HT1080 (cell line): ENCODE results near the gene NSUN4. TPM values are rescaled to one million over a fixed set of nuclear protein-coding genes. Genes with fewer than 3 reads are reported as not detected.

Source experiments
- DNase-seq: peaks from one replicate; pipeline ENCODE4 v3.0.0-alpha.2; 2015; ENCODE audit warnings: low read depth
- total RNA-seq: library from RNA; depleted of rRNA; stranded (reverse); fragments of >200 nt; shearing (Covaris generic); gene quantifications from 2 replicates; pipeline ENCODE4 v1.2.3, GENCODE V29; 2014; rRNA removed

Gene NSUN4
- total RNA-seq, 1 experiment from 2014 or later, result 19.8 TPM

- DNase-seq, result no peak
Measured at GRCh38 chr1:46405197-46405555, 64.6 kb downstream of the NSUN4 start.

- no peak for DNase-seq
Measured at GRCh38 chr1:46405724-46406123, 65.1 kb downstream of the NSUN4 start.

- no peak for DNase-seq
Measured at GRCh38 chr1:46406881-46407608, 66.4 kb downstream of the NSUN4 start.

GRCh38 chr1:46407636-46408035, 67.0 kb downstream of the NSUN4 start:
- DNase-seq, result no peak

- DNase-seq, result no peak
Measured at GRCh38 chr1:46408356-46409062, 67.9 kb downstream of the NSUN4 start.

GRCh38 chr1:46409063-46409372, 68.4 kb downstream of the NSUN4 start:
- no peak for DNase-seq

- DNase-seq, result no peak
Measured at GRCh38 chr1:46410156-46411009, 69.8 kb downstream of the NSUN4 start.

- no peak for DNase-seq
Measured at GRCh38 chr1:46411010-46411405, 70.4 kb downstream of the NSUN4 start.

Other genes with a start within 250 kb of the NSUN4 start
- 2.1 and 2.6 TPM in 2 replicates for gene PIK3R3, start 208.2 kb upstream of the NSUN4 start, total RNA-seq
- 0.77 and 2.4 TPM in 2 replicates for gene TSPAN1, start 165.7 kb upstream of the NSUN4 start, total RNA-seq
- not detected in 2 replicates for gene P3R3URF, start 164.3 kb upstream of the NSUN4 start, total RNA-seq
- gene POMGNT1, start 142.4 kb upstream of the NSUN4 start, total RNA-seq, result 101 and 110 TPM in 2 replicates
- 0.40 and 0.63 TPM in 2 replicates for gene LURAP1, start 137.5 kb upstream of the NSUN4 start, total RNA-seq
- 12.2 and 17.6 TPM in 2 replicates for gene RAD54L, start 93.0 kb upstream of the NSUN4 start, total RNA-seq
- 92.6 and 103 TPM in 2 replicates for gene LRRC41, start 37.2 kb upstream of the NSUN4 start, total RNA-seq
- 681 and 1,071 TPM in 2 replicates for gene UQCRH, start 37.1 kb upstream of the NSUN4 start, total RNA-seq
- gene FAAH, start 53.5 kb downstream of the NSUN4 start, total RNA-seq, result 0.33 and 0.35 TPM in 2 replicates
- gene DMBX1, start 149.0 kb downstream of the NSUN4 start, total RNA-seq, result not detected in 2 replicates
- gene KNCN, start 210.8 kb downstream of the NSUN4 start, total RNA-seq, result not detected in 2 replicates